Stimulated activated effector memory CD8-positive, alpha-beta T cell treated with anti-CD3 and anti-CD28 coated beads, Interleukin-12 subunit alpha, Interleukin-12 subunit beta, amount 100 ng/mL, for 72 hours (primary cell): ENCODE results near the gene S100A1.

Source experiments
- ATAC-seq: fragments of 150-1000 bp; cut with Tn5 transposase; 2 replicates; pipeline ENCODE4 v1.10.0; 2021
- DNase-seq, 2 donors: peaks; one replicate each; pipeline ENCODE4 v3.0.0; 2021 to 2022; ENCODE audit warnings: low spot score in 2 of 2
- H3K27ac Mint-ChIP-seq: one replicate; pipeline ENCODE4 v1.8.0; 2022; ENCODE audit warnings: mild to moderate bottlenecking, mixed read lengths
- H3K36me3 Mint-ChIP-seq: one replicate; pipeline ENCODE4 v1.8.0; 2022; ENCODE audit warnings: mild to moderate bottlenecking, mixed read lengths
- H3K4me1 Mint-ChIP-seq: one replicate; pipeline ENCODE4 v1.8.0; 2022; ENCODE audit warnings: mixed read lengths
- H3K4me3 Mint-ChIP-seq: one replicate; pipeline ENCODE4 v1.8.0; 2022; ENCODE audit warnings: mild to moderate bottlenecking, mixed read lengths
- H3K9me3 Mint-ChIP-seq: one replicate; pipeline ENCODE4 v1.8.0; 2022; ENCODE audit warnings: mixed read lengths

Gene S100A1

GRCh38 chr1:153602749-153603148, 25.5 kb upstream of the S100A1 start:
- Mint-ChIP-seq H3K4me1 (peaks cover 5% of the 10 kb centered on the region), H3K4me3 (no peak overlapping the region), H3K9me3 (no peaks in the 10 kb centered on the region), H3K36me3 (no peaks in the 10 kb centered on the region), H3K27ac (no peak overlapping the region)
- no peak for DNase-seq
- no peak for ATAC-seq

DNA sequence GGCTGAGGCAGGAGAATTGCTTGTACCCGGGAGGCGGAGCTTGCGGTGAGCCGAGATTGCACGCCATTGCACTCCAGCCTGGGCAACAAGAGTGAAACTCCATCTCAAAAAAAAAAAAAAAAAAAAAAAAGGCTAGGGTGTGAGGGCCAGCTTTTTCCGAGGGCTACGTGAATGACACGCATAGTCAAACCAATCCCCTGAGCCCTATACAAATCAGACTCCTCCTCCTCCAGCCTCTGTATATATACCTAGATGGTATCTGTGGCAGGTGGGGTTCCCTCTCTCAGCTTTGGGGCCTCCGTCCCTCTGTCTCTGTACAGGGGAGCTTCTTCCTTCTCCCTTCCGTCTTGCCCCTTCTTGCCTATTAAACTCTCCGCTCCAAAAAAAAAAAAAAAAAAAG, 22.0 kb upstream of the S100A1 start:
- ATAC-seq, result no peak
- Mint-ChIP-seq H3K9me3 (no peaks in the 10 kb centered on the region), H3K4me1 (peaks cover 5% of the 10 kb centered on the region), H3K27ac (no peak overlapping the region), H3K4me3 (no peak overlapping the region), H3K36me3 (no peaks in the 10 kb centered on the region)
- DNase-seq, result no peak

DNA sequence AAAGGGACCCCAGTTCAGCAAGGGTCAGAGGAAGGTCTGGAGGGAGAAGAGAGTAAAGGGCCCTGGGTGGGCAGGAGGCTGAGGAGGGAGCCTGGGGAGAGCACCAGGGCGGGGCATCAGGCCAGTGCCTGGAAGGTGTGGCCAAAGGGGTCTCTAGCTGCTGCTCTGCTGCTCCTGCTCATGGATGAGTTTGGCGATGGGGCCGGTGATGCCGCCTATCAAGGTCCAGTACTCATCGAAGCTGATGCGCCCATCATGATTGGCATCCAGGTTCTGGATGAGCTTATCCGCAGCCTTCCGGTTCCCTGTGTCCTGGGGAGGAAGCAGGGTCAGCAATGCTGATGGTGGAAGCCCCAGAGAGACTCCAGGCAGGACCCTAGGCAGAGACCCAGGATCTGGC, 20.9 kb upstream of the S100A1 start:
- Mint-ChIP-seq H3K27ac (peak overlapping the region; percentile 16), H3K4me1 (peaks cover 5% of the 10 kb centered on the region), H3K4me3 (no peak overlapping the region), H3K9me3 (no peaks in the 10 kb centered on the region), H3K36me3 (no peaks in the 10 kb centered on the region)
- no peak for ATAC-seq
- no peak for DNase-seq

- Mint-ChIP-seq H3K36me3 (no peaks in the 10 kb centered on the region), H3K4me1 (peaks cover 5% of the 10 kb centered on the region), H3K9me3 (no peaks in the 10 kb centered on the region), H3K27ac (peak overlapping the region; percentile 48), H3K4me3 (no peak overlapping the region)
- ATAC-seq, result no peak
- no peak for DNase-seq
These were observed 20.0 kb upstream of the S100A1 start for GRCh38 chr1:153608089-153608682.

DNA sequence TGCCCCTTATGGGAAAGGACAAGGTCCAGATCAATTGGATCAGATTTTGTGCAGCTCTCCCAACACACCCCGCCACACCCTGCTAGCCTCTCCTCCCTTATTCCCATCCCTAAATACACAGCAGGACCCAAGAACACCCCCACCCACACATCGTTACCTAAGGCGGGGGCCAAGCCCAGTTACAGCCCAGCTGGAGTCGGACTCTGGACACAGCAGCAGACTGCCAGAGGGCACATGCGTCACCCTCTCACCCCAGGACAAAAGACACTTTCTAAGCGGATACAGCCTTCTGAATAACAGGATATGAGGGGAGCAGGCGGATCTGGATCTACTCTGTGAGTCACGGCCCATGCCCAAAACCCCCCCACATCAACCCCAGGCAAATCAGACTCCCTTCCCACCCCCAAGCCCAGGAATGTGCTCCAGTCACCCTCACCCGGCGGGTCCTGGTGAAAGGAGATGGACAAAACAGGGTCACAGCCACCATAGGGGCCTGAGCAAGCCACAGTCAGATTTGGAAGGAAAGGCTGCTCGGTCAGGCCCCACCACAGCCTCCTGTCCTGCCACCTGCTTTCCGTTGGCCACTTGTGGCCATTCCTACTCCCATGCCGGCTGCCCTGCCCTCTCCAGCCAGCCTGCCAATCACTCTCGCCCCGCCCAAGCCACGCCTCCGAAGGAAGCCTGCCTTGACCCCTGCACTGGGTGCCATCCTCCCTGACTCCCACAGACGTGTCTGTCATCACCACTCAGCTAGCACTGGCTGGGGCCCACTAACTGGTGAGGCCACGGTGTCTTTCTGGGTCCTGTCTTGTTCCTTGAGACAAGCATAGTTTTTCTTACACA, 19.3 kb upstream of the S100A1 start:
- Mint-ChIP-seq H3K4me1 (peaks cover 5% of the 10 kb centered on the region), H3K4me3 (no peak overlapping the region), H3K9me3 (no peaks in the 10 kb centered on the region), H3K27ac (peak overlapping the region; percentile 48), H3K36me3 (no peaks in the 10 kb centered on the region)
- ATAC-seq (peak; percentile 47), DNase-seq (no peak)

DNA sequence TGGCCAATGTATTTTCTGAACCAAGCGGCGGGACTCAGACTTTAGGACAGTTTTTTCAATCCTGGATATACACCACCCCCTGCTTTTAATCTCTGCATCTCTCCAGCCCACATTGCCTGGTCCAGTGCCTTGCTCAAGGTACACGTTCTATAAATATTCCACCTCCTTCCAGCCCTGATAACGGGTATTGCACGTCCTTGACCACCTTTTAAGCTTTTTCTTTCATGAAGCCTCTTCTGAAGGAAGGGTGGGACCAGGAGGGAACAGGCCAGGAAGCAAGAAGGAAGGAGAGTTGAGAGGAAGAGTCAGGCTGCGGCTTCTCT, 18.7 kb upstream of the S100A1 start:
- Mint-ChIP-seq H3K4me1 (peaks cover 5% of the 10 kb centered on the region), H3K27ac (no peak overlapping the region)
- no peak for ATAC-seq

GRCh38 chr1:153610334-153610733, 17.9 kb upstream of the S100A1 start:
- Mint-ChIP-seq H3K36me3 (no peaks in the 10 kb centered on the region), H3K9me3 (no peaks in the 10 kb centered on the region), H3K4me3 (no peak overlapping the region), H3K4me1 (peaks cover 5% of the 10 kb centered on the region), H3K27ac (no peak overlapping the region)
- DNase-seq (no peak), ATAC-seq (peak; percentile 43)

More for the DNA sequence above, 18.7 kb upstream of the S100A1 start:
- H3K9me3 Mint-ChIP-seq, result no peaks in the 10 kb centered on the region
- DNase-seq, result no peak
- no peak overlapping the region for H3K4me3 Mint-ChIP-seq
- no peaks in the 10 kb centered on the region for H3K36me3 Mint-ChIP-seq

DNA sequence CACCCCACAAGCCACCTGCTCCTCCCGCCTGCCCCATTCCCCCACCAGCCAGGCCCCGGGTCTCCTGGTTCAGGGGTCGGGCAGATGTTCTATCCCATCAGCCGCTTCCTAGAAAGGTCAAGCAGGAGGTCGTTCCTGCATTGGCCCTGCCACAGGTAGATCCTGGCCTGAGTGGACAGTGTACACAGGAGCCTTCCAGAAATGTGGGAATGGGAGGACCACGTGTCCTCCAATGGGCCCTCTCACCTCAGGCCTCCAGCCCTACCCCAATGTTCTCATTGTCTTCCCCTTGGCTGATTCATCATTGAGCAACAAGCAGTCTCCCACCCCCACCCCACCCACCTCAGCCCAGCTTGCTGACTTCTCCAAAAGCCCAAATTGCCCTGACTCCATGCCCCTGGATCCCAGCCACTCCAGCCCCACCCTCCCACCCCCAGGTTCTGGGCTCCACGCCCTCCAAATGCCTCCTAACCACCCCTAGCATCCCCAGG, 17.4 kb upstream of the S100A1 start:
- Mint-ChIP-seq H3K4me3 (no peak overlapping the region), H3K36me3 (no peaks in the 10 kb centered on the region)
- DNase-seq, result no peak

DNA sequence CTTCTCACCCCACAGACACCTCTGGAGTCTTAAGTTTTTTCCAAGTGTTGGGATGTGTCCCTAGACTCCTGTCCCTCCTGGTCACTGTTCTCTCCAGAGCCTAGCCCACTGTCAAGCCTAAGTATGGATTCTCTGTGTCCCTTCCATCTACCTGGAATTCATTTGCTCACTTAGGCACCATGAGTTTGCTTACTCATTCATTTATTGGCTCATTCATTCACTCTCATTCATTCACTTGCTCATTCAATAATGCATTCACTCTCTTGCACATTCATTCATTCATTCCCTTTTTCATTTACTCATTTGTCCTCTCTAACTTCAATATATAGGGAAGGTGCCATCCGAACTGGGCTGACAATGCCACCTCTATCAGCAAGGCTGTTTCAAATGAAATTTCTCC, 16.9 kb upstream of the S100A1 start:
- no peak for DNase-seq
- no peaks in the 10 kb centered on the region for H3K36me3 Mint-ChIP-seq
- no peak overlapping the region for H3K27ac Mint-ChIP-seq
- H3K4me1 Mint-ChIP-seq, result peaks cover 5% of the 10 kb centered on the region
- no peaks in the 10 kb centered on the region for H3K9me3 Mint-ChIP-seq
- H3K4me3 Mint-ChIP-seq, result no peak overlapping the region
- ATAC-seq, result no peak

More for the DNA sequence above, 17.4 kb upstream of the S100A1 start:
- H3K9me3 Mint-ChIP-seq, result no peaks in the 10 kb centered on the region
- peaks cover 5% of the 10 kb centered on the region for H3K4me1 Mint-ChIP-seq
- no peak for ATAC-seq
- no peak overlapping the region for H3K27ac Mint-ChIP-seq

- no peak for ATAC-seq
- peak overlapping the region; percentile 68 for H3K27ac Mint-ChIP-seq
- no peak for DNase-seq
- H3K4me3 Mint-ChIP-seq, result no peak overlapping the region
- H3K4me1 Mint-ChIP-seq, result peaks cover 5% of the 10 kb centered on the region
- no peaks in the 10 kb centered on the region for H3K9me3 Mint-ChIP-seq
- no peaks in the 10 kb centered on the region for H3K36me3 Mint-ChIP-seq
These were observed 16.0 kb upstream of the S100A1 start for GRCh38 chr1:153612111-153612754.

GRCh38 chr1:153612755-153613331, 15.4 kb upstream of the S100A1 start, which contains the start of gene S100A16:
Gene S100A16, minus strand, starts transcription at chr1:153613137. Its CDS starts 4,986 bp downstream, at chr1:153608151.
- Mint-ChIP-seq H3K36me3 (no peaks in the 10 kb centered on the region), H3K4me3 (no peak within 1 kb of the TSS), H3K9me3 (no peaks in the 10 kb centered on the region), H3K4me1 (peaks cover 5% of the 10 kb centered on the region), H3K27ac (peak within 1 kb of the TSS; percentile 68)
- no peak for DNase-seq
- no peak for ATAC-seq

- no peaks in the 10 kb centered on the region for H3K36me3 Mint-ChIP-seq
- no peak overlapping the region for H3K4me3 Mint-ChIP-seq
- peaks cover 5% of the 10 kb centered on the region for H3K4me1 Mint-ChIP-seq
- H3K27ac Mint-ChIP-seq, result no peak overlapping the region
- no peak for DNase-seq
- no peak for ATAC-seq
- H3K9me3 Mint-ChIP-seq, result no peaks in the 10 kb centered on the region
These were observed 14.8 kb upstream of the S100A1 start for GRCh38 chr1:153613406-153613805.

GRCh38 chr1:153614189-153614900, 13.9 kb upstream of the S100A1 start:
- Mint-ChIP-seq H3K36me3 (no peaks in the 10 kb centered on the region), H3K27ac (no peak overlapping the region)
- ATAC-seq, result no peak

DNA sequence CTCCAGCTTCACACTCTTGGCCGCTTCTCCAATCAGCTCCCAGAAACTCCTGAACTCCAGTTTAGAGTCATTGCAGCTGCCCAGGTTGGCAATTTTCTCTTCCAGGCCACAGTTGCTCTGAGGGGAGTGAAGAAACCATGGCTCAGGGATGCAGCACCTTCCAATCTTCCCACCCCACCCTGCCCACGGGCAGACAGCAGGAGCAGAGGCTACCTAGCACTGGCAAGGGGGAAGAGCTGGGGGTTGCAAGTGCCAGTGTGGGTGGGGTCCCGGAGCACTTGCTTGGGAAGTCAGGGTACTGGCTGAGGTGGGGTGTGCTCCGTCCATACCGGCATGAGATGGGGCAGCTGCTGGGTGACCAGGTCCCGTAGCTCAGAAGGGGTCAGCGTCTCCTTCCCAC, 13.3 kb upstream of the S100A1 start:
- no peak for ATAC-seq
- Mint-ChIP-seq H3K4me1 (no peaks in the 10 kb centered on the region), H3K27ac (no peak overlapping the region), H3K4me3 (no peak overlapping the region), H3K36me3 (no peaks in the 10 kb centered on the region), H3K9me3 (no peaks in the 10 kb centered on the region)
- no peak for DNase-seq

More at GRCh38 chr1:153614189-153614900, 13.9 kb upstream of the S100A1 start:
- no peak for DNase-seq
- Mint-ChIP-seq H3K9me3 (no peaks in the 10 kb centered on the region), H3K4me1 (peaks cover 2% of the 10 kb centered on the region), H3K4me3 (no peak overlapping the region)

GRCh38 chr1:153615406-153615805, 12.8 kb upstream of the S100A1 start:
- no peak overlapping the region for H3K4me3 Mint-ChIP-seq
- H3K27ac Mint-ChIP-seq, result no peak overlapping the region
- no peaks in the 10 kb centered on the region for H3K4me1 Mint-ChIP-seq
- ATAC-seq (no peak), DNase-seq (no peak)
- no peaks in the 10 kb centered on the region for H3K36me3 Mint-ChIP-seq
- H3K9me3 Mint-ChIP-seq, result no peaks in the 10 kb centered on the region
